ENCODE data around the gene TSEN54. TPM values are rescaled to one million over a fixed set of nuclear protein-coding genes. Genes with fewer than 3 reads are reported as not detected.
"Not testable (repeated sequence)": the region's sequence is repeated elsewhere in the genome, so short reads cannot be mapped to it uniquely, and the experiment has no call there.

TSEN54 gene
- total RNA-seq: 100 to 1,000 TPM in 1 of 2 donors, 10 to 100 TPM in 1; 37.5 to 106 TPM

- Mint-ChIP-seq H3K36me3 (peaks cover 10% of the 10 kb centered on the region), H3K4me1 (ENCODE audit: low read depth in 2 of 2) (peaks cover 21 to 23% of the 10 kb centered on the region in 2 donors), H3K4me3 (peak within 1 kb of the TSS; percentile 89), H3K27me3 (no peaks in the 10 kb centered on the region), H3K9me3 (no peaks in the 10 kb centered on the region), H3K27ac (peak within 1 kb of the TSS; percentile 54 to 65)
- peak; percentile 94 to 96 for ATAC-seq
- peak; percentile 97 for DNase-seq (ENCODE audit: low spot score)
These were observed at the start of gene TSEN54 for GRCh38 chr17:75516255-75516618. TSS of gene TSEN54 (plus strand) at chr17:75516528. CDS start at chr17:75516561, 33 bp downstream.

DNA sequence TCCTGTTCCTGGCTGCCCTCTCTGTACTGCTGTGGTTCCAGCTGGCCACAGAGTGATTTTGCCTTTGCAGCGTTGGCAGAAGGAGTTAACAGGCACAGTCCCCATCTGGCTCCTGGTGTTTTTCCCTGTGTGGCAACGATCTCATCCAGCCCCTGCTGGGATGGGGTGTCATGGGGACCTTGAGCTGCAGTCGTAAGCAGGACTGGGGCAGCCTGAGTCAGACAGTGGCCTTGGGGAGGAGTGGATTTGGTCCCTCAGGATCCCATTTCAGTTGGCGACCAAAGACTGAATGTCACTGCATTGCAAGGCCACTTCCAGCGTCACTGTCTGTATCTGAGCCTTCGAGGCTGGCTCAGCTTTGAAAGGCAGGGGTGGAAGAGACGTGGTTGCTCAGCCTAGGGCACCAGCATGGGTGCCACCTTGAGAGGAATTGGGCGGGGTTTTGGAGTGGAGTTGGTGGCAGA, 48.0 kb upstream of the TSEN54 start:
- Mint-ChIP-seq H3K9me3 (no peaks in the 10 kb centered on the region), H3K27me3 (no peaks in the 10 kb centered on the region), H3K4me3 (no peak overlapping the region), H3K4me1 (ENCODE audit: low read depth in 2 of 2) (peaks cover 3 to 17% of the 10 kb centered on the region in 2 donors), H3K27ac (no peak overlapping the region), H3K36me3 (peaks cover 7% of the 10 kb centered on the region)
- ATAC-seq (no peak), DNase-seq (ENCODE audit: low spot score) (no peak)

DNA sequence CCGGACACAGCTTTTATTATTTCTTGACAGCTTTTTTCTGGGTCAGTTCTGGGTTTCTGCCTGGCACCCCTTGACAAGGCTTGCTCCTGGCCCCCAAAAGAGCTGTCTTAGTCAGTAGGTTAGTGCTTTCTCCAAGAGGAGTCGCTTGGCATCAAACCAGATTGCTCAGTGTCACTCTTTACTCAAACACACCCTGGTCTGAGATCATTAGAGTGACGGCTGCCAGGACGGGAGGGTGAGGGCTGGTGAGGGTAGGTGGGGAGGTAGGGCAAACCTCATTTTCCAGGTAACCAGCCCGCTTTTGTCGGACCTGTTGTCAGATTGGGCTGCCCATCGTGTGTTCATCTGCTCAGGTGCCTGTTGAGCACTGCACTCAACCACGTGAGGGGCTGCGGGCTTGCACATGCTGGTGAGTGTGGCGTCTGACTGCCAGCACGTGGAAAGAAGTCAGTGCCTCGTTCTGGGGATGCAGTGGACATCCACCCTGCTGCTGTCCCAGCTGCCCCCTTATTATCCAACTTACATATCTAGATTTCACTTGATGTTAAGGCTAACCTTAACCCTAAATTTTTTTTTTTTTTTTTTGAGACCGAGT, 47.5 kb upstream of the TSEN54 start:
- Mint-ChIP-seq H3K27ac (no peak overlapping the region), H3K4me3 (no peak overlapping the region), H3K27me3 (no peaks in the 10 kb centered on the region), H3K9me3 (no peaks in the 10 kb centered on the region), H3K4me1 (ENCODE audit: low read depth in 2 of 2) (peaks cover 2 to 11% of the 10 kb centered on the region in 2 donors), H3K36me3 (peaks cover 7% of the 10 kb centered on the region)
- DNase-seq (ENCODE audit: low spot score): no peak
- ATAC-seq: no peak

DNA sequence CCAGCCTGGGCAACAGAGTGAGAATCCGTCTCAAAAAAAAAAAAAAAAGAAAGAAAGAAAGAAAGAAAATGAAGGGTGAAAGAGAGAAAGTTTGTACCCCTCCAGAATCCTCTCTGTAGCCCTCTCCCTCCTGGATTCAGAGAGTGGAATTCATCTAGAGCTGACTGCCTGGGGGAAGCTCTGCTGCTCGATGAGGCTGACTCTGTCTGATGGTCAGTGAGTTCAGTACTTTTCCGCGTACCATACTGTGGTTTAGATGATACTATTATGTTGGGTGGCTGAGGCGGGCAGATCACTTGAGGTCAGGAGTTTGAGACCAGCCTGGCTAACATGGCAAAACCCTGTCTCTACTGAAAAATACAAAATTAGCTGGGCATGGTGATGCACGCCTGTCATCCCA, 45.1 kb upstream of the TSEN54 start:
- Mint-ChIP-seq H3K4me1 (ENCODE audit: low read depth in 2 of 2) (peaks cover 0 to 6% of the 10 kb centered on the region in 2 donors), H3K27me3 (no peaks in the 10 kb centered on the region), H3K4me3 (no peak overlapping the region), H3K36me3 (peaks cover 7% of the 10 kb centered on the region), H3K9me3 (no peaks in the 10 kb centered on the region), H3K27ac (no peak overlapping the region)
- no peak for DNase-seq (ENCODE audit: low spot score)
- ATAC-seq: no peak

DNA sequence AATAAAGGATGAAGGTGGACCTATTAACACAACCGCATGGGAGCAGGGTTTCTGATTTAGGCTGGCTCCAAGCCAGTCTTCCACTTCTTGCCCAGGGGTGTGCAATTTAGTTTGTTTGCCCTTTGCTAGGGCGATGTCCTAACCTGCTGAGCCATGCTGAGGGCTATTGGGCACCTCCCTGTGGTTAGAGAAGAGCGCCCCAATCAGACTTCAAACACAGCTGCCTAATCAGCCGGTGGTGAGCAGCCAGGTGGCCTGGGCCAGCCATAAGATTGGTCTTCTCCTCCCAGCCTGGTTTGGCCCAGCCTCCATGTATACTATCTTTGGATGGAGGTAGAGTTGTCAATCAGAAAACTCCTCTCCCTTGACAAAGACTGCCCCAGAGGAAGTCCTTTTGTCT, 44.2 kb upstream of the TSEN54 start:
- Mint-ChIP-seq H3K4me1 (ENCODE audit: low read depth in 2 of 2) (peaks cover 4 to 6% of the 10 kb centered on the region in 2 donors), H3K27ac (no peak overlapping the region), H3K9me3 (no peaks in the 10 kb centered on the region), H3K4me3 (no peak overlapping the region), H3K27me3 (no peaks in the 10 kb centered on the region), H3K36me3 (peaks cover 7% of the 10 kb centered on the region)
- ATAC-seq (no peak), DNase-seq (ENCODE audit: low spot score) (no peak)

- H3K27me3 Mint-ChIP-seq: no peaks in the 10 kb centered on the region
- H3K4me1 Mint-ChIP-seq (ENCODE audit: low read depth in 2 of 2): peaks cover 4 to 6% of the 10 kb centered on the region in 2 donors
- H3K27ac Mint-ChIP-seq: no peak overlapping the region
- DNase-seq (ENCODE audit: low spot score) (no peak), ATAC-seq (no peak)
- peaks cover 7% of the 10 kb centered on the region for H3K36me3 Mint-ChIP-seq
- no peaks in the 10 kb centered on the region for H3K9me3 Mint-ChIP-seq
- H3K4me3 Mint-ChIP-seq: no peak overlapping the region
These were observed 43.1 kb upstream of the TSEN54 start for GRCh38 chr17:75473246-75473645.

DNA sequence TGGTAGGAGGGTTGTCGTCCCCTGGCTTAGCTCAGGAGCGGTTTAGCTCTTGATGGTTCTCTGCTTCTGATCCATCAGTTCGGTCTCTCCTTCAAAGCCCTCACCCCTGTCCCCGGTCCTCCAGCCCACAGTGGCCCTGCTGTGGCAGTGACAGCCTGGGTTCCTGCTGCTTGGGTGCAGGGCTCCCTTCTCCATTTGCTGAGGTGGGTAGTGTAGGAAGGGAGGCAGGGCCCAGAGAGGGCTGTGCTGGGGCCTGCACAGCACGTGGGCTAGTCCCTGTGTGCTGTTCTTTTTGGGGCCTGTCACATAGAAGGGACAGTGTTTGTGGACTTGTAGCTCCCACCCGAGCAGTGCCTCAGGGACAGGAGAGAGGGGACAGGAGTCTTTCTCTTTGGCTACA, 41.6 kb upstream of the TSEN54 start:
- H3K4me1 Mint-ChIP-seq (ENCODE audit: low read depth in 2 of 2): peaks cover 5 to 6% of the 10 kb centered on the region in 2 donors
- ATAC-seq: no peak

DNA sequence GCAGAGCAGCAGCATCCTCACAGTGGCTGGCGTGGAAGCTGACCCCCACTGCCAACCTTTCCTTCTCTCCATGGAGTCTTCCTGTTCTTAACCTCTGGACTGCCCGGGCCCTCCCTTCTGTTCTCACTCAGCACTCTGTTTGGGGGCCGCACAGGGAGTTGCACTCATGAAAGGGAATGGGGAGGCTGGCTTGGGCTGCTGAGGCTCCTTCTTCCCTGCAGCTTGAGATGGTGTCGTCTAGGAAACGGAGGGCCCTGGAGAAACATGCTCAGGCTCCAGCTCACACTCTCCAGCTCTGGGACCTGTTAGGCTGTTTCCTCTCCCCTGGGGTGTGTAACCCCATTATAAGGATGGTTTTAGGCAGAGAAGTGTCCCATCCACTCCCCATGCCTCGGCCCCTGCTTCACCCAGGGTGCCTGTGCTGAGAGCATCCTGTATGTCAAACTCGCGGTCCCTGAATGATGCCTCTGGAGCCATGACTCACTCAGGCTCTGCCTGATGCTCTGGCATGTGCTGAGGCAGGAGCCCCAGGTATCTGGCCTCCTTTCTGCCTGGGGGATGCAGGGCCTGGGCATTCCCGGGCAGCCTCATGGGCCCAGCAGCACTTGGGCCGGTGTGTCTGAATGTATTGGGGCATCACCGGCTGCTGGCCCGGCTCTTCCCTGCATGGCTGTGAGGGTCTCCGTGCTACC, 41.0 kb upstream of the TSEN54 start:
- ATAC-seq (no peak), DNase-seq (ENCODE audit: low spot score) (no peak)
- Mint-ChIP-seq H3K4me3 (no peak overlapping the region), H3K4me1 (ENCODE audit: low read depth in 2 of 2) (peaks cover 6 to 7% of the 10 kb centered on the region in 2 donors), H3K36me3 (peaks cover 7% of the 10 kb centered on the region), H3K9me3 (no peaks in the 10 kb centered on the region), H3K27me3 (no peaks in the 10 kb centered on the region), H3K27ac (no peak overlapping the region)

More for the DNA sequence above, 41.6 kb upstream of the TSEN54 start:
- Mint-ChIP-seq H3K27ac (no peak overlapping the region), H3K36me3 (peaks cover 7% of the 10 kb centered on the region), H3K9me3 (no peaks in the 10 kb centered on the region), H3K4me3 (no peak overlapping the region), H3K27me3 (no peaks in the 10 kb centered on the region)
- DNase-seq (ENCODE audit: low spot score): no peak

DNA sequence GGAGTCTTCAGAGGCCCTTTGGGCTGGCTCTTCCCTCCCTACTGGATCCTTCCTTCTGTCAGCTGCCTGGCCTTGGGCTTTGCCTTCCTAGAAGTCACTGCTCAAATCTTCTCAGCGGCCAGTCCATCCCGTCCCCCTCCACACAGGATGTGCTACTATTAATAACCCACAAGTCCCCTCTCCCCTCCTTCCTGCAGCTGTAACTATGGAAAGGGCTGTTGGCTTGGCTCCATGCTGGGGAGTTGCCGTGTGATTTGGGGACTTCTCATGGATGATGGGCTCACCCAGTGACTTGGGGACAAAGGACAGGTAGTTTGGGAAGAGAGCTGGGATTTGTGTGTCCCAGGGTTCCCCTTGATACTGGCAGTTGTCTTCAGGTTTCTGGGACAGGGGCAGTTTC, 40.5 kb upstream of the TSEN54 start:
- peaks cover 7% of the 10 kb centered on the region for H3K36me3 Mint-ChIP-seq
- H3K27me3 Mint-ChIP-seq: no peaks in the 10 kb centered on the region
- no peaks in the 10 kb centered on the region for H3K9me3 Mint-ChIP-seq
- H3K4me3 Mint-ChIP-seq: no peak overlapping the region
- DNase-seq (ENCODE audit: low spot score): no peak
- ATAC-seq: no peak
- H3K27ac Mint-ChIP-seq: no peak overlapping the region
- H3K4me1 Mint-ChIP-seq (ENCODE audit: low read depth in 2 of 2): peaks cover 6 to 7% of the 10 kb centered on the region in 2 donors

- Mint-ChIP-seq H3K27ac (no peak overlapping the region), H3K4me3 (no peak overlapping the region)
- ATAC-seq: no peak
These were observed 40.1 kb upstream of the TSEN54 start for GRCh38 chr17:75476271-75476671.

DNA sequence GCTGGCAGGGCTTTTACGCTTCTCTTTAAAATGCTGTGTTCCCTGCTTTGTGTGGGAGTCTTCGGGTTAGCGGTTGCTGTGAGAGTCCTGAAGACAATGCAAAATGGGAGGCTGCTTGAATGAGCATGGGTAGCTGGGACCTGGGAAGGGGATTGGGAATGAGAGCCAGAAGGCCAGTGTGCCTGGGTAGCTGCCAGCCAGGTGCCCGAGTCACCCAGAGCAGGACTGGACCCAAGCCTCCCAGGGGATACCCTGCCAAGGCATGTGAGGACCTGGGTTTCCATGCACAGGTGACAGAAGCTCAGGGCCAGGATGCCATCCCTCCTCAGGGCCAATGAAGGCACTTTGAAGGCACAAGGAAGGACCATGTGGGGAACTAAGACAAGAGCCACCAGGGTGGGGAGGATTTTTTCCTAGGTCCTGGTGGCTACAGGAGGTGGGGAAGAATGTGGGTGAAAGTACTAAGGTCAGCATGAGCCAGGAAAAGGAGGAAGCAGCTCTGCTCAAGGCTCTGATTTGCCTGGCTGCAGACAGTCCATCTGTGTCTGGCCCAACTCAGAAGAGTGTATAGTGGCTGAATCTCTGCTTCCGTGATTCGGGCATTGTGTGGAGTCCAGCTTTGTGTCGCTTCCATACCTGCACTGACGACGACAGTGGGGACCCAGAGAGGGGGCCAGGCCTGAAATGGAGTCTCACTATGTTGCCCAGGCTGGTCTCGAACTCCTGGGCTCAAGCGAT, 39.4 kb upstream of the TSEN54 start:
- DNase-seq (ENCODE audit: low spot score) (no peak), ATAC-seq (no peak)
- H3K9me3 Mint-ChIP-seq: no peaks in the 10 kb centered on the region
- H3K36me3 Mint-ChIP-seq: peaks cover 7% of the 10 kb centered on the region
- no peak overlapping the region for H3K27ac Mint-ChIP-seq
- H3K4me1 Mint-ChIP-seq (ENCODE audit: low read depth in 2 of 2): peaks cover 6 to 7% of the 10 kb centered on the region in 2 donors
- no peaks in the 10 kb centered on the region for H3K27me3 Mint-ChIP-seq
- H3K4me3 Mint-ChIP-seq: no peak overlapping the region

More at GRCh38 chr17:75476271-75476671, 40.1 kb upstream of the TSEN54 start:
- H3K36me3 Mint-ChIP-seq: peaks cover 7% of the 10 kb centered on the region
- peaks cover 6 to 7% of the 10 kb centered on the region in 2 donors for H3K4me1 Mint-ChIP-seq (ENCODE audit: low read depth in 2 of 2)
- H3K27me3 Mint-ChIP-seq: no peaks in the 10 kb centered on the region
- no peak for DNase-seq (ENCODE audit: low spot score)
- no peaks in the 10 kb centered on the region for H3K9me3 Mint-ChIP-seq

DNA sequence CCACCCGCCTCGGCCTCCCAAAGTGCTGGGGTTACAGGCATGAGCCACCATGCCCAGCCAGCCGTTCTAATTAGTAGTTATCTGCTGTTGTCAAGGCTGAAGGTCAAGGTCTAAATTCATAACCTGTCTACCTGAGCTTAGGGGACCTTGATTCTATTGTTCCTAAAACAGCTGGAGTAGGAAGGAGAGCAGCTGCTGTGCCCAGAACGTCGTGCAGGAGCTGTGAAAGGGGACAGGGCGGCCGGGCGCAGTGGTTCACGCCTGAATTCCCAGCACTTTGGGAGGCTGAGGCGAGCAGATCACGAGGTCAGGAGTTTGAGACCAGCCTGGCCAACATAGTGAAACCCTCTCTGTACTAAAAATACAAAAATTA, 38.9 kb upstream of the TSEN54 start:
- ATAC-seq; DNase-seq (ENCODE audit: low spot score); H3K27ac Mint-ChIP-seq; H3K4me3 Mint-ChIP-seq; H3K36me3 Mint-ChIP-seq; H3K4me1 Mint-ChIP-seq (ENCODE audit: low read depth in 2 of 2); H3K9me3 Mint-ChIP-seq; H3K27me3 Mint-ChIP-seq: not testable (repeated sequence)

GRCh38 chr17:75478508-75478907, 37.8 kb upstream of the TSEN54 start:
- Mint-ChIP-seq H3K4me3 (no peak overlapping the region), H3K27ac (no peak overlapping the region), H3K9me3 (no peaks in the 10 kb centered on the region), H3K36me3 (no peaks in the 10 kb centered on the region), H3K4me1 (ENCODE audit: low read depth in 2 of 2) (peaks cover 5 to 7% of the 10 kb centered on the region in 2 donors), H3K27me3 (no peaks in the 10 kb centered on the region)
- DNase-seq (ENCODE audit: low spot score) (no peak), ATAC-seq (no peak)

- Mint-ChIP-seq H3K4me3 (no peak overlapping the region), H3K27ac (peak overlapping the region in 1 of 2 donors; percentile 25), H3K36me3 (no peaks in the 10 kb centered on the region), H3K4me1 (ENCODE audit: low read depth in 2 of 2) (peaks cover 5 to 12% of the 10 kb centered on the region in 2 donors), H3K27me3 (no peaks in the 10 kb centered on the region), H3K9me3 (no peaks in the 10 kb centered on the region)
- ATAC-seq: no peak
- no peak for DNase-seq (ENCODE audit: low spot score)
These were observed 36.0 kb upstream of the TSEN54 start for GRCh38 chr17:75480281-75480680.
